Activated CD8-positive, alpha-beta memory T cell treated with anti-CD3 and anti-CD28 coated beads for 4 hours (primary cell): ENCODE measurements around the gene DYNC1I1.
"Not testable (repeated sequence)": the region's sequence is repeated elsewhere in the genome, so short reads cannot be mapped to it uniquely, and the experiment has no call there.

Experiments used
- DNase-seq, 2 donors: peaks; one replicate each; pipeline ENCODE4 v3.0.0-alpha.2; 2020; ENCODE audit warnings: low read depth in 2 of 2

Gene DYNC1I1

DNA sequence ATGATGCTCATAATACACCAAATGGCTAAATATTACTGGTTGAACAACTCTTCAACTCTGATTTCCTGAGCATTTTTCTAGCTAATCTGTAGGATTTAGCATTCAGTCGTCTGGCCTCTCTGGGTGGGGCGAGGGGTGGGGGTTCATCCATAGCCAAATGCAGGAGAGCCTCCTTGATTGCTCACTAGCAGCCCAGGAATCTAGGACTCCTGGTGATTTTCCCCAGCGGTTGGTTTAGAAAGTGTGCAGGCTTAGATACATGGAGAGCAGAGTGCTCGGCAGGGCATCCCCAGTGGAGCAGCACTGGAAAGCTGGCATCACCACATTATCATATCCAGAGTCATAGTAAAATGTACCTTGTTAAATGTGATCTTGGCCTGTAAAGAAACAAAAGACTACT lies 136.1 kb downstream of the DYNC1I1 start:
- no peak for DNase-seq

DNA sequence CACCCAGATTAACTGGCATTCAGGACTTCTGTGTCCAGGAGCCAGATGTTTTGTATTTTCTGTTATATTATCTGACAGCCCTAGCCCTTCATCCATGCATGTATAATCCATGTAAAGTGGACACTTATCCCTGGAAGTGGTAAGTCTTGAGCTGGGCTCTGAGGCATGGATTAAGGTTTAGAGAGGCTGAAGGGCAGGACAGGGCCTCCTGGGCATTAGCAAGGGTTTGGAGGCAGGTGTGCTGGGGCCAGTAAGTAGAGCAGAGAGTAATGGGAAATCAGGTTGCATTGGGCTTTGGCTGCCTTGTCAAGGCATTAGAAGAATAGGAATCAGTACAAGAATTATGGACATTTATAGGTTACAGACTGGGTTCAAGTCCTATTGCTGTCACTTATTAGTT lies 138.0 kb downstream of the DYNC1I1 start:
- no peak for DNase-seq

DNA sequence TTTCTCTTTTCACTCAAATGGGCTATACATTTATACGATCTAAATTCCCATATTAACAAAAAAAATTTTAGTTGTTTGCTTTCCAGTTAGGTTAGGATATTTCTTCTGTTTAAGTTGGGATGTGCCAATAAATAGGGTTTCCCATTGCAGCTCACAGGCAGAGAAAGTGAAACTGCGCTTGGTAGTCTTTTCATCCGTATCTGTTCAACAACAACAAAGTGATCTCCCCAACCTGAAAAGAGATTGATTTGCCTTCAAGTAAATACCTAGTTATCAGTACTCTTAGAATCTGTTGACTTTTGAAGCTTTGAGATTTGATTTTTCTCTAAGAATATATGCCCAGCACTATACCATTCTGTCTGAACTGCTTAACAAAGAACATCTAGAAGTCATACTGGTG lies 143.4 kb downstream of the DYNC1I1 start:
- DNase-seq = no peak

DNA sequence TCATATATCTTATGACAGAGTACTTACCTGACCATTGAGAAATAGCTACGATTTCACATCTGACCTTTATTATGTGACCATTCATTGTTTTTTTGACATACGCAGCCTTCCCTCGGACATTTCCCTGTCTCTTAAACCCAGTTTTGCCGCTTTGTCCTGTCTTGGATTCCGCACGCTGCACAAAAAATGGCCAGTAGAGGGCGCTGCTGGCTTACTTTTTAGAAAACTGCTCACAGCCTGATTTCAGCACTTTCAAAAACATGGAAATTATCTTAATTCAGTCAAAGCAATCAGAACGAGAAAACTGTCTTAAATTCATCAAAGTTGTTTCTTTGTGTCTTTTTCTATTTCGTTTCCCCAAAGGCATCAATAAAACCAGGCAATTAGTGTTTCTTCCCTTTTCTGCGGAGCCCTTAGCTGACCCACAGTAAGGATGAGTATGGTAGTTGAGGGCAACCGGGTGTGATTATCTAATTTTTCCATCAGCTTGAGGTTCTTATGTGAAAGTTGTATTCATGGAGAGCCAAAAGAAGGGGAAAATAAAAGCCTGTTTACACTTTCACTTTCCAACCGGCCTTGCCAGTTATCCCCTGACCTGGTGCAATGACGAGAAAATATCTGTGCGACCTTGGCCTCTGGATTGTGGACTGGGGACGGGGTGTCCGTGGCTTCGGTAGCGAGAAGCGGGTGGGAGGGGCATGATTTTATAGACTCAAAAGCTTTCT lies 144.4 kb downstream of the DYNC1I1 start:
- peak; percentile 42 to 43 for DNase-seq

DNA sequence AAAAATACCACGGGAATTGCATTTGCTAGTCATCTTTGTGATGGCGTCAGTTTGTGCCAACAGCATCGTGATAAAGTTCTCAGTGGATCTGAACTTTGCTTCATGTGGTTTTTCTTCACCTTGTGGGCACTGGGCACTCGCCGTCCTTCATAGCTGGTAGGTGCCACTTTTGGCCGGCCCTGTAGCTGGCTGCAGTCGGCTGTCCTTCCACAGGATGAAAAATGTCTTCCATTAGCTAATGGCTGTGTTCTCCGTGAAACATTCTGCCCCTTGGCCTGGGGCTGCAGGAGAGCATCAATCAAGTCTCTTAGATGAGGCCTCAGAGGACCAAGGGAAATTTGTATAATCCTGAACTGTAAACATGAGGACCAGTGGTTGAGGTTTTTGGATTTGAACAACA lies 145.3 kb downstream of the DYNC1I1 start:
- DNase-seq = no peak

DNA sequence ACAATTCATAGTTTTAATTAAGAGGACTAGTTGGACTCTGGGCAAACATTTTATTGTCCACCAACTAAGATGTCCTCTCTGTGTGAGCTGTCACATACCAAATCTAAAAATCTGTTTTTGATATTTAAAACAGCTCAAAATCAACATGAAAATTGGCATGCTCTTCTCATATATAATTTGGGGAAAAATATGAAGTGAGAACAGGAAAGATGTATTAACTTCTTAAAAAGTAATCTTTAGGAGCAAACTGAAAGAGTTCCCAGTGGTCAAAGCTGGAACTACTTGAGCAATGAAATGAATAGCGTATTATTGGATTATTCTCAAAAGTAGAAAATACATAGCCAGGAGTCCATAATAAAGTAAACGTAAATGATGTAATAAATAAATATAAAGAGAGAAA lies 147.2 kb downstream of the DYNC1I1 start:
- no peak for DNase-seq

DNA sequence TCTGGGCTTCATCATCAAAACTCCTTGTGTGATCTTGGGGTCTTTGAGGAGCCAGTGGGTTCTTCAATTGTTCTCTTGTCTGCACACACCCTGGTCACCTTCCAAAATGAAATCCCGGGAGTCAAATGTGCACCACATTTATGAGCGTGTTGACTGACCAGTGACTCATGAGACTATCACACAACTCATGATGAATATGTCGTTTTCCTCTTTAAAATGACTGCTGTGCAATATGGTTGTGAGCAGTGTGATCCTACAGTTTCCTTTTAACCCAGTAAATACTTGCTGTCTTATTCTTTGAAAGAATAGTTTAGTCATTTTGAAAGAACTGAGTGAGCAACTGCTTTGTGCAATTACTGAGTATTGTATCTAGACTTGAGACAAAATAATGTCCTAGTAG lies 149.2 kb downstream of the DYNC1I1 start:
- no peak for DNase-seq

DNA sequence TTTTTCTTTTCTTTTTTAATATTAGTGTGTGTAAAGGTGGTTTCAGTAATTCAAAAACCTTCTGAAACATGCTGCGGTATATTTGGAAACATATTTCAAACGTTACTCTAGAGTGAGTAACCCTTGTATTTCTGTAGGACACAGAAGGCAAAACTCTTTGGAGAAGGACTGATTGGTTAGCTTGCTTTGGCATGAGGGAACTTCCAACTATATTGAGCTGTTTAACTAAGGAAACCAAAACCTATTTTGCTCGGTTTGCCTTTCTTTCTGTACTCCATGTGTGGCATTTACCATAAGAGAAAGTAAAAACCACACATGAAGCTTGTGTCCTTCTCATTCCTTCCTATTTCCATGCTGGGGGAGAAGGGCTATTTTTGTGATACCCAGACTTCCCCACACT lies 149.8 kb downstream of the DYNC1I1 start:
- no peak for DNase-seq

DNA sequence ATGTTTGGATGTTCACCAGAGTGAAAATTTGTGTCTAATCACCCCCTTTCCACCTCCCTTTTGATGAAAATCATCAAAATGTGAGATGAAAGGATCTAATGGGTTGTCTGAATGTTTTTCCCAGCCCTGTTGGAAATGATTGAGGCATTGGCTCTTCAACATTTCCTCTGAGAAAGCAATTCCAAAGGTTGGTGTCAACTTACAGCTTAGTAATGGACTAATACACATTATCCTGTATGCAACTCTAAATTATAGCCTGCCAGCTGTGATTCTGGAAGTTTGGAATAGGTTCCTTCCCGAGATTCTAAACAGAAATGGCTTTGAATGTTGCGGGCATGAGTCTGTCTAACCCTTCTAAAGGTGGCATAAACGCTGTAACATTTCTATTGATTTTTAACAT lies 152.9 kb downstream of the DYNC1I1 start:
- no peak for DNase-seq

DNA sequence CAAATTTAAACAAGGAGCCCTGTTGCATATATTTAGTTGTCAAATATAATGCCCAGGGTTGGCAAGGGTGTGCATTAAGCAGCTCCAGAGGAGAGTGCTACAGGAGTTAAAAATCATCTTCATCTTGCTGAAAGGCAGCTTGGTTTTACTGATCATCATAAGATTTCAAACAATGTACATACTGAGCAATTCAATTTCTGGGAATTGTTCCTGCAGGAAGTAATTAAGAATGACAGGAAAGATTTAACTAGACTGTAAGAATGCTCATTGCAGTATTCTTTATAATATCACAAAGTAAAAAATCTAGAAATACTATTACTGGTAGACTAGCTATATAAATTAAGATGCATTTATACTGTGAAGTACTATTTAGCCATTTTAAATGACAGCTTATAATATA lies 153.6 kb downstream of the DYNC1I1 start:
- no peak for DNase-seq

DNA sequence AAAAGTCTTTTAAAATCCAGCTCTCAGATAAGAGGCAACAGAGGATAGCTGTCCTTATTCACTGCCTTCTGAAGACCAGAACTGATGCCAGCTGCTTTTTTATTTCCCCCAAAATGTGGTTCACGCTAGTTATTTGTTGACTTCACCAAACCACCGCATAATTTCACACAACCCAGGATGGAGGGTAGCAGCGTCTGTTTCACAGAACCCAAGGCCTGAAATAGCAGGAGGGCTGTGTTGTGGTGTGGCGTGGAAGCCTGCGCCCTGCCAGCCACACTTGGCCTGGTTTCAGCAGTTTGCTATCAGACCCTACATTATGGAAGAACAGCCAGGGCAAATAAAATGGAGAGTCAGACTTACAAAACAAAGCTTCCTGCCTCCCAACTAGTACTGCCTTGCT lies 155.4 kb downstream of the DYNC1I1 start:
- DNase-seq = no peak

DNA sequence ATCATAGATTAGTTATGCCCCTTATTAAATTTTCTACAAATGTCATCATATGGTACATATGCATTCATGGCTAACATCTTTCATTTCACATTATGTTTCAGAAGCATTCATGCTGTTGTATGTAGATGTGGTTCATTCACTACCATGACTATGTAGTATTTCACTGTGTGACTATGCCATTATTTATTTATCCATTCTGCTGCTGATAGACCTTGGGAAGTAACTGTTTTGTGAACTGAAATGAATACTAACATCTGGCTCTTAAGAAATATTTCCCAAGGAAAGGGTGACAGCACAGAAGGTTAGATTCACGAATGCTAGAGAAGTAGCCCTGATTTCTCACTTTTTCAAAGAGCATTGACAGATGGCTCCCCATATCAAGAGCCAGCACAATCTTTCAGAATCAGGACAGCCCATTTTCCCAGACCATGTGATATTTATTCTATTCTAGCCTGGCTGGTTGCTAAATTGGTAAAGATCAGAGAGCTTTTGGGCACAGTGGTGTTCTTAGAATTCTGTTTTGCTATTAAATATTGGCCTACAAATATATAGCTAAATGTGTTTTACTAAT lies 157.4 kb downstream of the DYNC1I1 start:
- no peak for DNase-seq

DNA sequence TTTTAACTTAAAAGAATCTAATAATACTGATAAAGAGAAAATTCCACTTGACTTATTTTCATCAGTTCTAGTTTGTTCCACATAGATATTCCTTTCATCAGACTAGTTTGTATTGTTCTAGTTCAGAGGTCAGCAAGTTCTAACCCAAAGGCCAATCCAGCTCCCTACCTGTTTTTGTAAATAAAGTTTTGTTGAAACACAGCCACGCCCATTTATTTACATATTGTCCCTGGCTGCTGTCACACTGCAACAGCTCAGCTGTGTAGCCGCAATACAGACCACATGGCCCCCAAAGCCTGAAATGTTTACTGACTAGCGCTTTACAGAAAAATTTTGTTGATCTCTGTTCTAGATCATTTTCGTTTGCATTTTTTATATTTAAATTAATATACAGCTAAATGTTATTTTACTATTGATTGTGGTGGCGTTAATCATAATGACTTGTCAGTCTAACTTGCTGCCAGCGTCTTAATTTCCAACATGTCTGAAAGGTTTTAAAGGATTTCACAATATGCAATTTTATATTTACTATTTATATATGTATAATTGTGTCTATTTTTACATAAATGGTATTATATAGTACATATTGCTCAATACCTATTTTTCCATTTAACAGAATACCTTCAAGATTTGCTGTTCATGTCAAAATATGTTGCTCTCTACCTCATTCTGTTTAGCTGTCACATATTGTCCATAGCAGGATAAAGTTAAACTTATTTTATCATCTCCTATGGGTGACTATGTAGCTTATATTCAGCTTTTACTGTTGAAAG lies 159.3 kb downstream of the DYNC1I1 start:
- no peak for DNase-seq

DNA sequence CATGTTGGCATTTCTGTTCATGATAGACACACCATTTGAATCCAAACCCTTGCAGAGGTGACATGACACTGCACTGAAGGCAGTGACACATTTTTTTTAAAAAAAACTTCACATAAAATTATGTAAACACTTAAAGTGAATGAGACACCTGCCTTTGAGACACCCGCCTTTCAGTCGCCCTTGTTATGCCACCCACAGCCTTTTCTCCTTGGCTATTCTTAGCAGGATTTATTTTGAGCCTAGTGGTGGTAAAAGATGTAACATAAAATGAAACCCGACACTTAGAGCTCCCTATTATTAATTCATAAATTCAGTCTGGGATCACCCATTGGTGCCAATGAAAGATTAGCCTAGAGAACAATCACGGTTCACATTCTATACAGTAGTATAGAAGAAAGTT lies 161.3 kb downstream of the DYNC1I1 start:
- no peak for DNase-seq

DNA sequence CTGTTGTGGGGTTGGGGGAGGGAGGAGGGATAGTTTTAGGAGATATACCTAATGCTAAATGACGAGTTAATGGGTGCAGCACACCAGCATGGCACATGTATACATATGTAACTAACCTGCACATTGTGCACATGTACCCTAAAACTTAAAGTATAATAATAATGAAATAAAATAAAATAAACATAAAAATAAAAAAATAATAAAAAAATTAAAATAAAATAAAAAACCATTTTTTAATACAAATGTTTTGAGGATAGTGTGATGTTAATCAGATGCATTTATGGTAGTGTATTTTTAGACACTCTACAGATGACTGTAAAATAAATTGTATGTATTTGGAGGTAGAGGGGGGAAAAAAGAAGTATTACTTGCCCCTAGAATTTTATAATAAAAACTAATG lies 172.5 kb downstream of the DYNC1I1 start:
- DNase-seq = not testable (repeated sequence)

DNA sequence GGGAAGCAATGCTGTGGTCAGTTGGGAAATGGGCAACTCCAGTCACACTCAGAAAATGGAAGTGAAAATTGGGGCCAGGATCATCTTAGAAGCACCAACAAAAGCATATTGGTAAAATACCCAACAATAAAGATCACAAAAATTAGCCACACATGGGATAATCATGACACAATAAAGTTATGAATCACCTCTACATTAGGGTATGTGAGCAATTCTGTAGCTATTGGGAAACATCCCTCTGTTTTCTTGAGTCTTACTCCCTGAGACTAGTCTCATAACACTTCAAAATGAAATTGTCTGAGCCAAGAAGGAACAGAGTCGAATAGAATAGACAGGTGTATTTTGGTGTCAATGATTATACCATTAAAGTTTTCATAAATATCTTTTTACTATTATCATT lies 178.3 kb downstream of the DYNC1I1 start:
- no peak for DNase-seq

DNA sequence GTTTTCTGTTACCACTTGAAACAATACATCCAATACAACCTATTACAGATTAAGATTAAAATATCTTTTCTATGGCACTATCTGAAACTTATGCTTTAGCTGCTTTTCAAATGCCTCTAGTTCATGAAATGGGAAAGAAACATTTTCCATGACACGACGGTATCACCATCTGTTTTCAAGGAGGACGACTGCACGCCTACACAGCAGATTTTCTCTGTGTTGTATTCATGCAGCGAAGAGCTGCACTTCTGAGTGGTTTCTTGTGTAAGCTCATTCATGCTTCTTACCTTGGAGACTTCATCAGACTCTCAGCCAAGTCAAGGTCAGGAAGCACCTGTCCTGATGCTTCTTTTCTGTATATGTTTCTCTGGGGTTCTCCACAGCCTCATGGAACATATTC lies 179.2 kb downstream of the DYNC1I1 start:
- DNase-seq = no peak

DNA sequence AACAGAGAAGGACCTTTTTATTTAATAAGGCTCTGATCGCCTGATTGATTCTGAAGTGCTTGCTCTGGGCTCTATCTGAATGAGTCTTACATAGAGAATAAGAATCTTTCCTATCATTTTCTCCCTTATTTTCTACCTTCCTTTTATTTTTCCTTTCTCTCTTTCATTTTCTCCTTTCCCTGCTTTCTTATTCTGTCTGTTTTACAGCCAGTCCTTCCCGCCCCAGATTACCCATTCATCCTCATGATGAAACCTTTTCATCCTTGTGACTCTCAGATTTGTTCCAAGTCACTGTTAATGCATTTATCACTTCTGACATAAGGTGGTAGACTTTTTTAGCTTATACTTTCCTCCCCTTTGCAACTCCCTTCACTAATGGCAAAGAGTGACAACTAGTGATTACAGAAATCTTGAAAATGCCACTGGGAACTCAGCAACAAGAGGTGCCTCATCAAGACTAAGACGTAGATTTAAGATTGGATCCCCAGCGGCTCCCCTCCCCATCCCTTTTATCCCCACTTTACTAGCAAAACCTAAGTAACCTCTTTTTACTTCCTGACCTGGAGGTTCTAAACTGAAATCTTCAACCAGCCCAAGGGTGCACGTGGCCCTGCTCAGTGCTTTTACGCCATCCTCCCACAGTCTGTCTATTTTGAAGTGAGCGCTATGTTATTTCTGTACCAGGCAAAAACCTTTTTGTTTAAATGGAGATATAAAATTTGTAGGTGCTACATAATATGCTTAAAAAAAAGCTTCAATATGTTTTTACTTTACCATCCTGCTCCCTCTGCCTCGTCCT lies 179.8 kb downstream of the DYNC1I1 start:
- no peak for DNase-seq

DNA sequence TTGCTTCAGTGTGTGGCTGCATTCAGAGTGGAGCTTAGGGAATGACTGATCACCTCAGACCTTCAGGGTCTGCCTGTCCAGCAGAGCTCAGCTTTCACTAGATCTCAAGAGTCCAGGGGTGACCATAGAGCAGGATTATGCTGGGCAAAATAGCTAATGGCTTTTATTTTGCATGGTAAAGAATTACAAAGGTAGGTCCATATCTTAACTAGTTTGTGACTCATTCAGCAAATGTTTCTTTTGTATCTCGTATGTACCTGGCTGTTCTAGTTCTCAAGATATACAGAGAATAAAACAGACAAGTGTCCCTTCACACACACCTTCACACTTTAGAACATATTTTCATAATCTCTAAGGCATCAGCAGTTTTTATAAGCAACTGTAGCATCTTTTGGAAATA lies 180.5 kb downstream of the DYNC1I1 start:
- no peak for DNase-seq

DNA sequence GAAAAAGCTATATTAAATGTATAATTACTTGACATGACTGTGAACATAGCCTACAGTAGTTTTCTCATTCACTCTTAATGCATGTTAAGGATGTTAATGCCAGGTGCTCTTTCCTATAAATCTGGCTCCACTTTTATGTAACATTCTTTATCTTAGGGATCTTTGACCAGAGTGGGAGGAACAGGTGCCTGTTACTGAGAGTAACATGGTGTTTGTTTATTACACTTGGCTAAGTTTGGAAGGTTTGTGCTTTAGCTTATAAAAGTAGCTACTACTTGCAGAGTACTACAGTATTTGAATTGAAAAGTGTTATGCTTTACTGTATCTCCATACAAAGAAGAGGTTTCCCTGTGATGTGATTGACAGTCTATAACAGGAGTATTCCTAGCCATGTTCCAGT lies 183.4 kb downstream of the DYNC1I1 start:
- no peak for DNase-seq

DNA sequence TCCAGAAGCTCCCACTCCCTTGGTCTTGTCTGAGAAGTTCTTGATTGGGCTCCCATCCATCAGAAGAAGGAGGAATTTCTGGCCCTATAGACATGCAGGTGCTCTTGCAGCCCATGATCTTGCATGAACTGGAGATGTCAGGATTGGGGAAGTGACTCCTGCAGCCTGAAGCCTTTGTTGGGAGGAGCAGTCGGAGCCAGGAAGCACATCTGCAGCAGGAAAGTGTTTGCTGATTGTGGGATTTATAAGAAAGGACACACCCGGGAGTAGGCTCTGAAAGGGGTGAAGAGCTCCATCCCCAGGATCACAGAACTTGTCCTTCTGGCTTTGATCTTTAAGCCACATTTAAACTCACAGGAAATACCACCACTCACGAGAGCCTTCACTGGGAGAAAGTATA lies 185.2 kb downstream of the DYNC1I1 start:
- DNase-seq = no peak

DNA sequence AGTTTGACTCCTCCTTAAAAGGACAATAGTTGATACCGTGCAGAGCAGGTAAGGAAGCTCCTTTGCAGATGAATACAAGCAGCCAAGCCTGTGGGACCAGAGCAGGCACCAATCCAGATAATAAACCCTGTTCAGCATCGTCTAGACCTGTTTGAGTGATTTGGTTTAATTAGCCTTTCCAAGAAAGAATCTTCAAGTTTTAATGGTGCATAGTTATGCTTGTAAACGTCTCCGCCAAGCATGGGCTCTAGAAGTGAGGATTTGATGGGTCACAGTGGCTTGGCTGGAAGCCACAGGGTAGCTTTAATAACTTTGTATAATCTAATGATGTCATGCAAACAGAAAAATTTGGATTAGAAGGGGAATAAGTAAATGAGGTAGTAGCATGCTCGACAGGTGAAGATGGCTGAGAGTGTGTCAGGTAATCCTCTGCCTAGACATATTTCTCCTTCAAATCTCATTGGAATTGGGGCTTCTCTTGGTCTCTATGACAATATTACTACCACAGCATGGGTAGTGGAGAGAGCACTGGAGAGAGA lies 188.4 kb downstream of the DYNC1I1 start:
- DNase-seq = no peak
